Liver (tissue), 9 donors: ENCODE data around the gene HACD2. TPM values are rescaled to one million over a fixed set of nuclear protein-coding genes. Genes with fewer than 3 reads are reported as not detected.

Experiments
- DNase-seq: peaks from one replicate; pipeline ENCODE4 v3.0.0-alpha.2; 2017; ENCODE audit warnings: low spot score
- H3K27ac ChIP-seq, 2 donors: one replicate each; pipeline ENCODE4 v1.7.0; 2013; ENCODE audit warnings: inconsistent platforms in 2 of 2, low read length in 2 of 2, control low read depth in 1 of 2, low read depth in 1 of 2, mild to moderate bottlenecking in 1 of 2
- H3K27me3 ChIP-seq, 4 donors: one replicate each; pipeline versions ENCODE4 v1.6.1 to v1.7.0; 2013; ENCODE audit warnings: low read length in 3 of 4, inconsistent platforms in 1 of 4, mild to moderate bottlenecking in 1 of 4, moderate library complexity in 1 of 4; ENCODE audit not compliant: control insufficient read depth in 4 of 4, insufficient read depth in 4 of 4
- H3K36me3 ChIP-seq, 4 donors: one replicate each; pipeline versions ENCODE4 v1.6.1 to v1.7.0; 2013; ENCODE audit warnings: low read length in 3 of 4, mild to moderate bottlenecking in 3 of 4, low read depth in 1 of 4, moderate library complexity in 1 of 4; ENCODE audit not compliant: control insufficient read depth in 4 of 4, insufficient read depth in 3 of 4
- H3K4me1 ChIP-seq, 4 donors: one replicate each; pipeline versions ENCODE4 v1.6.1 to v1.7.0; 2013; ENCODE audit warnings: low read length in 3 of 4, mild to moderate bottlenecking in 3 of 4, moderate library complexity in 1 of 4; ENCODE audit not compliant: control insufficient read depth in 4 of 4, insufficient read depth in 4 of 4
- H3K4me3 ChIP-seq, 3 donors: one replicate each; pipeline versions ENCODE4 v1.6.1 to v1.7.0; 2013; ENCODE audit warnings: low read length in 3 of 3, control low read depth in 1 of 3, low read depth in 1 of 3, mild to moderate bottlenecking in 1 of 3
- H3K9ac ChIP-seq, 2 donors: one replicate each; pipeline ENCODE4 v1.7.0; 2013; ENCODE audit warnings: low read length in 2 of 2, mild to moderate bottlenecking in 2 of 2, moderate library complexity in 2 of 2, control low read depth in 1 of 2, low read depth in 1 of 2
- H3K9me3 ChIP-seq, 4 donors: one replicate each; pipeline versions ENCODE4 v1.6.1 to v1.7.0; 2013; ENCODE audit warnings: low read length in 3 of 4; ENCODE audit not compliant: control insufficient read depth in 4 of 4
- FOXA1 ChIP-seq: IDR thresholded peaks from 2 replicates; pipeline ENCODE4 v1.6.1; 2016; ENCODE audit warnings: antibody characterized with exemption
- GABPA ChIP-seq, 2 donors: IDR thresholded peaks in 1 of 2; conservative IDR thresholded peaks in 1 of 2; 2 replicates each; pipeline ENCODE4 v1.6.1; 2016; ENCODE audit warnings: antibody characterized with exemption in 2 of 2, mild to moderate bottlenecking in 1 of 2, moderate library complexity in 1 of 2
- HNF4A ChIP-seq, 2 donors: conservative IDR thresholded peaks; 2 replicates each; pipeline ENCODE4 v1.6.1; 2016; ENCODE audit warnings: antibody characterized with exemption in 2 of 2, mild to moderate bottlenecking in 2 of 2
- JUND ChIP-seq, 2 donors: IDR thresholded peaks; 2 replicates each; pipeline ENCODE4 v1.6.1; 2016; ENCODE audit warnings: antibody characterized with exemption in 2 of 2
- RAD21 ChIP-seq, 2 donors: IDR thresholded peaks; 2 replicates each; pipeline ENCODE4 v1.6.1; 2016; ENCODE audit warnings: antibody characterized with exemption in 2 of 2, mild to moderate bottlenecking in 2 of 2
- WGBS: extraction: QIAGEN DNeasy Blood & Tissue Kit; methylation state at CpG from one replicate; pipeline ENCODE4 v1.1.7; 2013; 5-methylcytosine and 5-hydroxymethylcytosine counted together
- polyA plus RNA-seq, 2 donors: library from polyadenylated mRNA; stranded (reverse) in 1 of 2; unstranded in 1 of 2; fragments of 200-250 nt in 1 of 2; fragments of >200 nt in 1 of 2; fragmentation: Nextera tagmentation in 1 of 2; extraction: Ambion mirVana in 1 of 2; gene quantifications; one replicate each; pipeline versions ENCODE4 v1.2.1 to v1.2.3, GENCODE V29; 2013 to 2015
- total RNA-seq, 2 donors: library from RNA; depleted of rRNA; stranded (reverse); fragments of >200 nt; gene quantifications; one replicate each; pipeline ENCODE4 v1.2.3, GENCODE V29; 2014
- TF ChIP-seq, protein P1 (sequence below): IDR thresholded peaks from 2 replicates; pipeline ENCODE4 v1.6.1; 2016; ENCODE audit warnings: antibody characterized with exemption, mild to moderate bottlenecking
- TF ChIP-seq, protein P2 (sequence below): IDR thresholded peaks from 2 replicates; pipeline ENCODE4 v1.6.1; 2016; ENCODE audit warnings: antibody characterized with exemption
- TF ChIP-seq, protein P3 (sequence below): IDR thresholded peaks from 2 replicates; pipeline ENCODE4 v1.6.1; 2016; ENCODE audit warnings: antibody characterized with exemption
- donor health status: healthy.
- donor health status: healthy.
- donor health status: healthy.
- donor health status: healthy.
- donor health status: healthy.

HACD2 gene
- total and polyA plus RNA-seq, 4 donors: 14.8 to 45.2 (median 25.2) TPM

DNA sequence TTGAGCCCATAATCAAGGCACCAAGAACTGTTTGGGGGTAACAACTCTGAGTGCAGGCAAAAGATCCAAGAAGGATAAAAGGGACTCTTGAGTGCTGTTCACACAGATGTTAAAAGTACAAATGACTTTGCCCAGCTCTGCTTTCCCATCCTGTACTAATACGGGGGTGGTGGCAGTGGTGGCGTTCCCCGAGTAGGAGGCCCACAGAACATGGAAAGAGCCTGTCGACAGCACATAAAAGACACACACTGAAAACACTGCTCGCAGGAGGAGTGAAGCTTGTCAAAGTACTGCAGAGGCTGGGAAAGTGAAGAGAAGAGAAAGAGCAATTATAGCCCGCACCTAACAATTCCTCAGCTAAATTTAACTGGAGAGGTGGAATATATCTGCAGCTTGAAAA is 40.9 kb downstream of the HACD2 start:
- H3K9me3 ChIP-seq: no peaks in the 10 kb centered on the region
- peaks cover 0 to 7% (median under 1%) of the 10 kb centered on the region in 4 donors for H3K36me3 ChIP-seq
- no peak overlapping the region for H3K27ac ChIP-seq
- no peak for DNase-seq
- H3K4me3 ChIP-seq: no peak overlapping the region
- no peaks in the 10 kb centered on the region for H3K4me1 ChIP-seq
- no peaks in the 10 kb centered on the region for H3K27me3 ChIP-seq
- TF ChIP-seq HNF4A (conservative IDR thresholded peaks at IDR 0.05) (no peak), JUND (IDR thresholded peaks at IDR 0.05) (no peak)
- TF ChIP-seq, protein P1, sequence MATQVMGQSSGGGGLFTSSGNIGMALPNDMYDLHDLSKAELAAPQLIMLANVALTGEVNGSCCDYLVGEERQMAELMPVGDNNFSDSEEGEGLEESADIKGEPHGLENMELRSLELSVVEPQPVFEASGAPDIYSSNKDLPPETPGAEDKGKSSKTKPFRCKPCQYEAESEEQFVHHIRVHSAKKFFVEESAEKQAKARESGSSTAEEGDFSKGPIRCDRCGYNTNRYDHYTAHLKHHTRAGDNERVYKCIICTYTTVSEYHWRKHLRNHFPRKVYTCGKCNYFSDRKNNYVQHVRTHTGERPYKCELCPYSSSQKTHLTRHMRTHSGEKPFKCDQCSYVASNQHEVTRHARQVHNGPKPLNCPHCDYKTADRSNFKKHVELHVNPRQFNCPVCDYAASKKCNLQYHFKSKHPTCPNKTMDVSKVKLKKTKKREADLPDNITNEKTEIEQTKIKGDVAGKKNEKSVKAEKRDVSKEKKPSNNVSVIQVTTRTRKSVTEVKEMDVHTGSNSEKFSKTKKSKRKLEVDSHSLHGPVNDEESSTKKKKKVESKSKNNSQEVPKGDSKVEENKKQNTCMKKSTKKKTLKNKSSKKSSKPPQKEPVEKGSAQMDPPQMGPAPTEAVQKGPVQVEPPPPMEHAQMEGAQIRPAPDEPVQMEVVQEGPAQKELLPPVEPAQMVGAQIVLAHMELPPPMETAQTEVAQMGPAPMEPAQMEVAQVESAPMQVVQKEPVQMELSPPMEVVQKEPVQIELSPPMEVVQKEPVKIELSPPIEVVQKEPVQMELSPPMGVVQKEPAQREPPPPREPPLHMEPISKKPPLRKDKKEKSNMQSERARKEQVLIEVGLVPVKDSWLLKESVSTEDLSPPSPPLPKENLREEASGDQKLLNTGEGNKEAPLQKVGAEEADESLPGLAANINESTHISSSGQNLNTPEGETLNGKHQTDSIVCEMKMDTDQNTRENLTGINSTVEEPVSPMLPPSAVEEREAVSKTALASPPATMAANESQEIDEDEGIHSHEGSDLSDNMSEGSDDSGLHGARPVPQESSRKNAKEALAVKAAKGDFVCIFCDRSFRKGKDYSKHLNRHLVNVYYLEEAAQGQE: no peak
- 95% methylated on average over 6 of the region's 6 CpGs for WGBS
- no peak overlapping the region for H3K9ac ChIP-seq

DNA sequence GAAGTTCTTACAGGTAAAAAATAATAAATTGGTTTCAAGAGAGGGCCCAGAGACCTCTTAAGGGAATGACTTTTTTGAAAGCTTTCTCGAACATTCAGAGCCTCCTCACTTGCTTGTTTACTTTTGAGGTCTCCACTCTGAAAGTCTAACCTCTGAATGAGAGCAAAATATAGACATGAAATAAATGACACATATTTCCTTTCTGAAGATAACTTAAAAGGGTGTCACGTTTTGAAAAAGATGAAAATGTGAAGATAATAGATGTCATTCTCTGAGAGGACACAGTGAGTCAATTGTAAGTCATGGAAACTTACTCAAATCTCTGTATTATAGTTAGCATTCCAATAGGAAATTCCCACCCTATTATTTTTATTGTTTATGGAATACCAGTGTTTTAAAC is 44.6 kb downstream of the HACD2 start:
- no peak overlapping the region for H3K4me3 ChIP-seq
- 80% methylated on average over 2 of the region's 2 CpGs for WGBS
- TF ChIP-seq, protein P2, sequence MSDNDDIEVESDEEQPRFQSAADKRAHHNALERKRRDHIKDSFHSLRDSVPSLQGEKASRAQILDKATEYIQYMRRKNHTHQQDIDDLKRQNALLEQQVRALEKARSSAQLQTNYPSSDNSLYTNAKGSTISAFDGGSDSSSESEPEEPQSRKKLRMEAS: no peak
- TF ChIP-seq HNF4A (conservative IDR thresholded peaks at IDR 0.05) (no peak), JUND (IDR thresholded peaks at IDR 0.05) (no peak), FOXA1 (no peak), GABPA (IDR thresholded peaks at IDR 0.05 in 1 of 2, conservative IDR thresholded peaks at IDR 0.05 in 1 of 2) (no peak), RAD21 (IDR thresholded peaks at IDR 0.05) (no peak)
- TF ChIP-seq, protein P1: no peak
- TF ChIP-seq, protein P3, sequence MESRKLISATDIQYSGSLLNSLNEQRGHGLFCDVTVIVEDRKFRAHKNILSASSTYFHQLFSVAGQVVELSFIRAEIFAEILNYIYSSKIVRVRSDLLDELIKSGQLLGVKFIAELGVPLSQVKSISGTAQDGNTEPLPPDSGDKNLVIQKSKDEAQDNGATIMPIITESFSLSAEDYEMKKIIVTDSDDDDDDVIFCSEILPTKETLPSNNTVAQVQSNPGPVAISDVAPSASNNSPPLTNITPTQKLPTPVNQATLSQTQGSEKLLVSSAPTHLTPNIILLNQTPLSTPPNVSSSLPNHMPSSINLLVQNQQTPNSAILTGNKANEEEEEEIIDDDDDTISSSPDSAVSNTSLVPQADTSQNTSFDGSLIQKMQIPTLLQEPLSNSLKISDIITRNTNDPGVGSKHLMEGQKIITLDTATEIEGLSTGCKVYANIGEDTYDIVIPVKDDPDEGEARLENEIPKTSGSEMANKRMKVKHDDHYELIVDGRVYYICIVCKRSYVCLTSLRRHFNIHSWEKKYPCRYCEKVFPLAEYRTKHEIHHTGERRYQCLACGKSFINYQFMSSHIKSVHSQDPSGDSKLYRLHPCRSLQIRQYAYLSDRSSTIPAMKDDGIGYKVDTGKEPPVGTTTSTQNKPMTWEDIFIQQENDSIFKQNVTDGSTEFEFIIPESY: no peak

More for the DNA sequence above, 44.6 kb downstream of the HACD2 start:
- H3K4me1 ChIP-seq: no peaks in the 10 kb centered on the region
- H3K27ac ChIP-seq: no peak overlapping the region
- no peaks in the 10 kb centered on the region for H3K9me3 ChIP-seq
- H3K36me3 ChIP-seq: no peaks in the 10 kb centered on the region
- no peak for DNase-seq
- H3K27me3 ChIP-seq: no peaks in the 10 kb centered on the region
- H3K9ac ChIP-seq: no peak overlapping the region
